Liver (tissue), 3 donors: ENCODE results near the gene ZNF341.

ENCODE experiments used
- CTCF ChIP-seq: fragments of 150-350 bp; IDR thresholded peaks from 2 replicates; pipeline ENCODE4 v1.5.1; 2017; ENCODE audit warnings: improper control_type of control experiment, low read depth, low read length; ENCODE audit not compliant: missing input control
- EGR1 ChIP-seq, 2 donors: IDR thresholded peaks; 2 replicates each; pipeline ENCODE4 v1.6.1; 2016 to 2018; ENCODE audit warnings: antibody characterized with exemption in 2 of 2, low read depth in 2 of 2
- GABPA ChIP-seq, 2 donors: IDR thresholded peaks in 1 of 2; conservative IDR thresholded peaks in 1 of 2; 2 replicates each; pipeline ENCODE4 v1.6.1; 2016; ENCODE audit warnings: antibody characterized with exemption in 2 of 2, mild to moderate bottlenecking in 1 of 2, moderate library complexity in 1 of 2
- TAF1 ChIP-seq: conservative IDR thresholded peaks from 2 replicates; pipeline ENCODE4 v1.6.1; 2016; ENCODE audit warnings: antibody characterized with exemption, mild to moderate bottlenecking
- donor health status: healthy.
- donor health status: healthy.

GRCh38 chr20:33693289-33693688 is 38.5 kb upstream of the ZNF341 start:
- no peak for TF ChIP-seq CTCF
- TF ChIP-seq TAF1 = no peak
- TF ChIP-seq GABPA (IDR thresholded peaks at IDR 0.05 in 1 of 2, conservative IDR thresholded peaks at IDR 0.05 in 1 of 2) = no peak
- TF ChIP-seq EGR1 (IDR thresholded peaks at IDR 0.05; ENCODE audit: low read depth in 2 of 2) = no peak
